NCI-H1930 (cell line): Measurements from ENCODE around the gene HEPACAM.

Source experiments
- DNase-seq, 2 experiments: peaks; one replicate each; lab custom pipeline; 2025; lab: John Stamatoyannopoulos, UW

The HEPACAM gene

DNA sequence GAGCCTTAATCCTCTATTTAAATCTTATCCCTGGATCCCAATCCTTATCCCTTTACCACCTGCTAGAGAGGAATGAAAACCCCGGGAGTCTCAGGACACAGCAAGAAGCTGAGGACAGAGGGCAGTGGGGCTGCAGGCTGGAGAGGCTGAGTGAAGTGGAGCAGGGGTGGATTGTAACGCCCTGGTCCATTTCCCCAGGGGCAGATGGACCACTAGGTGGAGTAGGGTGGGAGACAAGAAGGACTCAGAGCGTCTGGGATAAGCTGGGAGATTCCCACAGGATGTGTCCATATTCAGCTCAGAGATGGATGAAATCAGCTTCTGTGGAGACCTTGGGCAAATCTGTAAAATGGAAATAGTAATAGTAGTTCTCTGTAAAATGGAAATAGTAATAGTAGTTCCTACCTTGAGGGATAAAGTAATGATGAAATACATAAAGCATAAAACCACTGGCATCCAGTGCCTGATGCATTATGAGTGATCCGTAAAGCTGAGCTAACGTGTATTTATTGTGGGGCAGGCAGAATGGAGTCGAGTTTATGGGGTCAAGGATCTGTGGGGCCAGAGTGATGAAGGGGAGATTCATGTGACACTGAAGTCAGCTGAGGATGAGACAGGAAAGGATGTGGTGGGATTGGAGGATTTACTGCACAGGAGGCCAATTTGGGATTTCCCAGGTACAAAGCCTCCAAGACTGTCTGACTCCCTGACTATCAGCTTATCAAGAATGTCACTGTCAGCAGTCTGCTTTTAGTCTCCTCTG lies 36.3 kb downstream of the HEPACAM start:
- no peak for DNase-seq

DNA sequence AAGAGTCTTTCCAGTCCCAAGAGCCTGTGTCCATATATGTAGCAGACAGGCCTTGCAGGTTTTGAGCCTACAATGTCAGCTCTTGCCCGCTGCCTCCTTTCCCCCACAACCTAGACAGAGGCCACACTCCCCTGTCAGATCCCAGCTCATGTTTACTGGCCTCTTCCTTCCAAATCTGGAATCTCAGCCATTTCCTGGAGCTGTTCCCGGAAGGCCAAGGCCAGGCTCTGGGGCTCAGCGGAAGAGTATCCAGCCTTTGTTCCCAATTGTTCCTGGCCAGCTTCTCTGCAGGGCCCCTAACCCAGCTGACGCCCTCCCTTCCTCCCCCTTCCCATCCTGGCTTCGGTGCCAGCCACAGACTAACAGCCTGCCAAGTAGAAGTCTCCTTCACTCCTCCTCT lies 37.1 kb downstream of the HEPACAM start:
- no peak for DNase-seq

DNA sequence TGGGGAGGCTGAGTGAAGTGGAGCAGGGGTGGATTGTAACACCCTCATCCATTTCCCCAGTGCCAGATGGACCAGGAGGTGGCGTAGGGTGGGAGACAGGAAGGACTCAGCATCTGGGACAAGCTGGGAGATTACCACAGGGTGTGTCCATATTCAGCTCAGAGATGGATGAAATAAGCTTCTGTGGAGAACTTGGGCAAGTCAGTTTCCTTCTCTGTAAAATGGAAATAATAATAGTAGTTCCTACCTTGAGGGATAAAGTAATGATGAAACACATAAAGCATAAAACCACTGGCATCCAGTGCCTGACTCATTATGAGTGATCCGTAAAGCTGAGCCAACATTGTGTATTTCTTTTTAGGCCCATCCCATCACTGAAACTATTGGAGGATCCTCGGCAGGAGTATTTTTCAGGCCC lies 37.6 kb downstream of the HEPACAM start:
- no peak for DNase-seq

DNA sequence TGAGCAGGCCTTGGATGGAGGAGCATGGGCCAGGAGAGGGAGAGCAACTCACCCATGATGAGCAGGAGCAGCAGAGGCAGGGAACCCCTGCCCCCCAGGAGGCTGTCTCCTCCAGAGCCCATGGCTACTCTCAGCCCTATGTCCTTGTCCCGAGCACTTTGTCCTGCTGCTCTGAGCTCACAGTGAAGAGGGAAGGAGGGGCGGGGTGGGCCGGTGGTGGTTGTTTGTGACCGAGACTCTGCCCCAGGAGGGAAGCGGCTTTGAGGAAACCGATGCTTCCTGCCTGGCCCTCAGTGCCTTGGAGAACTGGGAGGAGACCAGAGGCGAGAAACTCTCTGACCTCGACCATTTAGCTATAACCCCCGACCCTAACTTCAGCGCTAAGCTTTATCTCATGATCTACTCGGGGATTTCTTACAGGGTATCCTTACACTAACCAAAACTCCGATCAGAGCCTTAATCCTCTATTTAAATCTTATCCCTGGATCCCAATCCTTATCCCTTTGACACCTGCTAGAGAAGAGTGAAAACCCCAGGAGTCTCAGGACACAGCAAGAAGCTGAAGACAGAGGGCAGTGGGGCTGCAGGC lies 38.1 kb downstream of the HEPACAM start, which contains the start of gene ROBO4:
TSS of gene ROBO4 (minus strand) at position 192 of the 589 bp plus-strand sequence. CDS start at position 122, 70 bp downstream.
- no peak for DNase-seq

DNA sequence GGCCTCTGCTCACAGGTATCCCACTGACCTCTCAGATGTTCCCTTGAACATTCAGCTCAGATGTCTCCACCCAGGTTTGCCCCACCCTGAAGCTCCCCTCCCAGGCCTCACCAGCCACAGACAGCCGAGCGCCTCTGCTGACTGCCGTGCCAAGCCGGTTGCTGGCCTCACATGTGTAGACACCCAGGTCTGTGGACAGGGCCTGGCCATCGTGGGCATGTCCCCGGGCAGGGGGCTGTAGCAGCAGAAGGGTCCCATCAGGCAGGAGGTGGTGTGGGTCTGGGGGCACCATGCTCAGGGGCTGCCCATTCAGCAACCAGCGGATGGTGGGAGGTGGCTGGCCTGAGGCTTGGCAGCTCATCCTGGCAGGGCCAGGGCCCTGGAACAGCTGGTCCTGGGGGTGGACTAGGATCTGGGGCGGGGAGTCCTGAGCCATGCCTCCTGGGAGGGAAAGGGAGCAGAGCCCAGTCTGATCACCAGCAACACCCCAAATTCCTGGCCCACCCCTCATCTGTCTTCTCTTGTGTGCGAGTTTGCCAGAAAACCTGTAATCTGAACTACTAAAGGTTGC lies 38.9 kb downstream of the HEPACAM start:
- DNase-seq = no peak

DNA sequence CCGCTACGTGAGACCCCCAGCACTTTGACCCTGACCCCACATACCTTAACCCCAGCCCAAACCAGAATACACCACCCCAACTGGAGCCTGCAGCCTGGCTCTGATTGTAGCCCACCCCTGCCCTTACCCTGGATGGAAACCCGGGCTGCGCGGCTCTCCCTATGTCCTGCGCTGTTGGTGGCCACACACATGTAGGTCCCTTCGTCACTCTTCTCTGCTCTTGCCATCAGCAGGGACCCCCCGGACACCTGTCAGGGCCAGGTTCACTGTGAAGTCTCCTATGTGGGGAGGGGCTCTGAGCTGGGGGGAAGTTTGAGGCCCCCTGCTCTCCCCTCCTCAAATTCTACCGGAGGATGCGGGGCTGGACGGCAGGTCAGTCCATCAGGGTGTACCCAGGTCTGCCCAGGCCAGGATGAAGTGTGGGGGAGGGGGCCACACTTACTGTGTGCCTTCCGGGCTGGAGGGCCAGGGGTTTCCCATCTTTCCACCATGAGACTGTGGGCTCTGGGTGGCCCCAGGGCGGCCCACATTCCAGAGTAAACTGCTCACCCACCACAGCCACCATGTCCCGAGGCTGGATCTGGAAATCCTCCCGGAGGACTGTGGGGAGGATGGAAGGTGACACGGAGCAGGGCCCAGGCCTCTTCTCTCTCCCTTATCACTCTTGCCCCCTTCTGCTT lies 39.6 kb downstream of the HEPACAM start:
- DNase-seq = no peak

DNA sequence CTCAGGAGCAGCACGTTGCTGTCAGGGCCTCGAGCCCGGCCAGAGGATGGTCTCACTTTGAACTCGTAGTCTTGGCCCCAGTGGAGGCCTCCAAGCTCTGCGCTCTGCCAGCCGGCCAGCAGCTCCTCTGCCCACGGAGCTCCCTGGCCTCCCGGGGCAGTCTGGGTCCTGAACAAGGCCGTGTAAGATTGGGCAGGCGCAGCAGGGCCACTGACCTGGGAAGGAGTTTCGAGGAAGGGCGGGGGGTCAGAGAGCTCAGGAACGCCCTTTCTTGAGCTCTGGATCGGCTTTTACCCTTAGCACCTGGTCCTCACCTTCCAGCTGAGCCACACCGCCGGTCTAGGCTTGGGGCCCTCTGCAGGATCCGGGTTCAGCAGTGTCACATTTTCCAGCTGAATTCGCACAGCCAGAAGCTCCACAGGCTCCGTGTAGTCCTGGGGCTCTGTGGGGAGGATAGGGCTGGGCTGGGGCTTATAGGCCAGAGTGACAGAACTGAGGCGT lies 40.3 kb downstream of the HEPACAM start:
- DNase-seq = no peak

DNA sequence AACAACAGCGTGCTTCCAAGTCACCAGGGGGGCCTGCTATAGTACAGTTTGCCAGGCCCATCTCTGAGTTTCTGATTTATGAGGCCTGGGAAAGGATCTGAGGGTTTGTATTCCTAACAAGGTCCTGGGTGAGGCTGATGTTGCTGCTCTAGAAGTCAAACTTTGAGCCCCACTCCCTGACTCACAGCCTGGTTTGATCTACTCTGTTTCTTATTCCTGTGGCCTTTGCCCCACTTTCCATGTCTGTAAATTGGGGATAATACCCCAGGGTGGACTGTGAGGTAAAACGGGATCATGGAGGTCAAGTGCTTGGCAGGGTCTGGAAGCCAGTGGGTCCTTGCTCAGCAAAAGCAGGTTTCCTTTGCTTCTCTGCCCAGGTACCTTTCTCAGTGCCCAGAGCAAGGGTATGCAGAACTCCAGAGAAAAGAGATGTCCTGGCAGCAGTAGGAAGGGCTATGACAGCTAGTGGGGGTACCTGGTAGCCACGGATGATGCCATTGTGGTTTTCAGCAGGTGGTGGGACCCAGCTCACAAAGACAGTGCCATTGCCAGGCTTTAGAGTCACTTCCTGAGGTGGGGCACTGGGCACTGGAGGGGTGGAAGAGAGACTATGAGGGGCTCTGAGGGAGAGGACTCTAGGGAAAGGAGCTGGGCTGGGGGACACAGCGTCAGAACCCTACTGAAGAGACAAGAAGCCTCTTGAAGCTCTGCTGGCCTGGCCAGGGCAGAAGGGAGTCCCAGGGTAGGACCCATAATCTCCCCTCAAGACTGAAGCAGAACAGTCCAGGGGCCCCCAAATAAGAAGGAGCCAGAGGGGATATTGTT lies 41.0 kb downstream of the HEPACAM start:
- no peak for DNase-seq

DNA sequence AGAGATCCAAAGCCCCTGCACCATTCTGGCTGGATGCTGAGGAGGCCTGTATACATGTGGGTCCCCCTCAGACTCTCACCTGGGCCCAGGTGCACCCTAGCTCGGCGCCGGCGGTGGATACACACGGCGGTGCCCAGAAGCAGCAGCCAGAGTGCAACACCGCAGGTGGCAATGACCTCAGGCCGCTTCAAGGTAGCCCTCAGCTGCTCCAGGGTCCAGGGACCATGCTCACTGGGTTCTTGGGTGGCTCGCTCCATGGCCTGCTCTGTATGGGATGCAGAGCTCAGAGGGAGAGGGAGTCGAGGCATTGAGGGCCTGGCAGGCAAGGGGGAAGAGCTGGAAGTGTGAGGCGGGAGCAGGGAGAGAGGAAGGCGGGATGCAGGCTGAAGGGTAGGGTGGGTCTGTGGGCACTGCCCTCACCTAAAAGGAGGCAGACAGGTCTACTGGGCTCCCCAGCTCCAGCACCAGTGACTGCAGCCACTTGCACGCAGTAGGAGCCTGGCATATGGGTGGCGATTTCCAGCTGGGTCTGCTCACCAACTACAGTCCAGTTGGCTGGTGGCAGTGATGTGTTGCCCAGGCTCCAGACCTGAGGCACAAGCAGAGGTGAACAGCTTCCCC lies 42.0 kb downstream of the HEPACAM start:
- no peak for DNase-seq

DNA sequence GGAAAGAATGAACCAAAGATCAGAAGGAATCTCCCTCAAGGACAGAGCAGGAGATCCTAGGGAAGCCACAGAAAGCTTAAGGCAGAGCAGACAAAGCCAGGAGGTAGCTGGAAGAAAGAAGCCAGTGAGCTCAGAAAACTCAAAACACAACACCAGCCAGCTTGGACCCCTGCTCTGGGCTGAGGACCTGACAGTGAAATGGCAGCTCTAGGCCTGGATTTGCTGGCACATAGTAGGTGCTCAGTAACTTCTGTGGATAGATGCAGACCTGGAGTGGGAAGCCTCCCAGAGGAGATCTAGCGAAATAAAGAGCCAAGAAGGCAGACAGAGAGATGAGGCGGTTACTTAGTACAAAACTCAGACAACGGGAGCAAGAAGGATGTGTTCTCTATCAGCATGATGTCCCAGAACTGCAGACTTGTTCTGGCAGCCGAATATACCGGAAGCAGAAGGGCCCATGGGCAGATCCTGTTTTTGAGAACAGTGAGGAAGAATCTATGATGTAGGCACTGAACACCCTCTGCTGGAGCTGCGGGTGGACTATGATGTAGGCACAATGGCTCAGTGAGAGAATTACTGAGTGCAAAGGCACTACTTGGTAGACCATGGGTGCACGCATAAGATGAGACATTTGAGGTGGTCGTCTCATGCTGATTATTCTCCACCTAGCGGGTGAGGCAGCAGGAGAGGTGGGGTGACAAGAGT lies 42.9 kb downstream of the HEPACAM start:
- no peak for DNase-seq

DNA sequence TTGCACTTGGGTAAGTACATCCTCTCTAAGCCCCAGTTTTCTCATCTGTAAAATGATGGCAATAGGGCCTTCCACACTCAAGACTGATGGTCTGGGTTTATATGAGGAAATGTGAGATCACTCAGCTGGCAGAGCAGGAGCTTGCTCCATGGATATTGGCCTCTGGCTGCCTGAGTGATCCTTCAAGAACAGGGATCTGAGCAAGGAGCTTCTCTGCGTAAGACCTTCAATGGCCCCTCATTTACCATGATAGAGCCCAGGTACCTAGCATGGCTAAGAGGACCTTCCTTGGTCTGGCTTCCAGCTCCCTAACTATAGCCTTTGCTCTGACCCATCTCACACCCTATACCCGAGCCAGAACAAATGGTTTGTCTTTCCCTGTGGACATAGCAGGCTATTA lies 43.7 kb downstream of the HEPACAM start:
- no peak for DNase-seq

DNA sequence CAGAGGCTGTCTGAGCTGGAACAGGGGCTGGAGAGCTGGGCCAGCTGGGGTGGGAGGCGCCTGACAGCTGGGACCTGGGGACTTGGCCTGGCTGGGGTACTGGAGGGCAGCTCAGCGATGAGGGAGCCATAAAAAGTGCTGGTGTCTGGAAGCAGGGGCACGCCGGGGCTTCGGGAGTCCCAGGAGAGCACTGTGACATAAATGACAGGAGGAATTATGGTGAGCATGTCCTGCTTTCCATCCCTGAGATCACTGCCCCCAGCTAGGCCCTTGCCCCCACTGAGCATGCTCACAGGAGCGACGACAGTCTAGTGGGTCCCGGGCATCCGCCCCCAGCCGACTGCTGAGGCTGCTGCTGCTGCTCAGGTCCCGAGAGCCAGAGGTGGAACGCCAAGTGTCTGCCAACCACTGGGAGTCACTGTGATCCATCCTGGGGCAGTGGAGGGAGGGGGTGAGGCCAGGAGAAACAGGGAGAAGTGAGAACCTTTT lies 44.4 kb downstream of the HEPACAM start:
- DNase-seq = no peak

DNA sequence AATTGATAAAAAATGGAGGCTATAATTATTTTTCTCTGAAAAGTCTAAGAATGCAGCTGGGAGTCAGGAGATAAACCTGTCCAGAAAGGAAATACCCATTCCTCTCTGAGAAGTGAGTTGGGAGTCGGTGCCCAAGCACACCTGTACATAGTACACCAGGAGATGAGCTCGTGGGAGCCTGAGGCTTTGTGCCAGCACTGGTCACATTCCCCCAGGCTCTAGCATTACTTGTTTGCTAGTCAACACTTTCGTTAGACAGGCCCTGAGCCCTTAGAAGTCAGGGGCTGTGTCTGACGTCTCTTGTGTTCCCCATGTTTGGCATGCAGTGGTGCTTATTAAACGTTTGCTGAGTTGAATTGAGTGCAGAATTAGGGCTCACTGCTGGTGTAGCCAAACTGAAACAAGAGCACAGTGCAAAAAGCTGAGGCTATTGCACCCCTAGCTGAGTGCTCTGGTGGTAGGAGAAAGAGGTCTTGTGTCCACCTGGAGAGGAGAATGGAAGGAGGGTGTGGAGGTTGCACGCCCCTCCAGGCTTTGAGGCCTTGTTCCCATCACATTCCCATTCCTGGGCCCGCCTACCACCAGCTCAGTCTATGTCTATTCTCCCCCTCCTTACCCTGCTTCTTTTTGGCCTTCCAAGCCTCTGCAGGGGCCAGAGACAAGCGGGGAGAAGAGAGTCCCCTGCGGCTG lies 45.0 kb downstream of the HEPACAM start:
- DNase-seq = no peak

DNA sequence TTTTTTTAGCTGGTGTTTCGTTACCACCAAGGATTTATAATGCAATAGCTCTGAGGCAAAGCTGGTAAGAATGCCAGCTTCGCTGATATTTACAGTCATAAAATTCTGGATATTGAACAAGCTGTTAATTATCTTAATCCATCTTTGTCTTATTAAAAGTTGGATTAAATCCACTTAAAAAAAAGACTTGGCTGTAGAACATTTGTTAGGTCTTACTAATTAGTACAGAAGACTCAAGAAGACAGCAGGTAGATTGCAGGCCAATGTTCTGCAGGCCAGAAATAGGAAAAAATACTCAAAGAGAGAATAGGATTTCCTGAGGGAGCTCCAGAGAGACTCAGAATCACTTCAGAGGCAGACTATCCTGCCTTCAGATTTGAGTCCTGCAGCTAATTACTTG lies 45.7 kb downstream of the HEPACAM start:
- no peak for DNase-seq

DNA sequence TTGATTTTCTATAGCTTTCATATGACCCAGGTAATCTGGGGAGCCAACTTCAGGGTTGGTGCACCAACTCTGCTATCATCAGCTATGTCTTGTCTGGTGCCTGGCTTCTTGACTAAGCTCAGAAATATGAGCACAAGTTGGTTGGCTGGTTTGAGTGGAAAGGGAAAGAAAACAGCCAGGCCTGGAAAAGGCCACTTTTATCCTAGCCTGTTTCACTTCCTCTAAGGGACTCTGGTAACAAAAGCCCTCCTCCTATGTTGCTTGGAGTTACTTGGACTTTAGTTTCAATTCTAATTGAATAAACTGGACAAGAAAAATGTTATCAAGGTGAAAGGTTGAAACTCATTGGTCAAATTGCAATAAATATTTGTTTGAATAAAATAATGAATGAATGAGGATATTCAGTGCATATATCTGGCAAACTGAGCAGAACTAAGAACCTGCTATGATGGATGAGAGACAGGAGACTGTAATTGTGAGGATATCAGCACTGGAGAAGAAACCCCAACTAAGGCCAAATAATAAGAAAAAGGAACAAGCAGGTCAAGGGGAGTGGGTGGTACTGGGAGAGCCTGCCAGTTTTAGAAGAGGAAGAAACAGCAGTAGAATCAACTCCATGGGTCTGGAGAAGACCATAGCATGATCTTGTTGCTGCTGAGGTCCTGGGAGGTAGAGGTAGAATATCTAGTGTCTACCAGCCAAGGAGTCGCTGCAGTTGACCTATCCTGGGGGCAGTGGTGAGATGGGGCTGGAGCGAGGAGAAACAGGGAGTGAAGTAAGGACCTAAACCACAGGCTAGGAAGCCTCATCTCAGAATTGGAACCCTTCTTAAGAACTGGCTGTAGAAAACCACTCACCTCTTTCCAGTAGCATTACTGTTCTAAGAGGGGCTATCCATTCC lies 46.4 kb downstream of the HEPACAM start:
- DNase-seq = no peak

DNA sequence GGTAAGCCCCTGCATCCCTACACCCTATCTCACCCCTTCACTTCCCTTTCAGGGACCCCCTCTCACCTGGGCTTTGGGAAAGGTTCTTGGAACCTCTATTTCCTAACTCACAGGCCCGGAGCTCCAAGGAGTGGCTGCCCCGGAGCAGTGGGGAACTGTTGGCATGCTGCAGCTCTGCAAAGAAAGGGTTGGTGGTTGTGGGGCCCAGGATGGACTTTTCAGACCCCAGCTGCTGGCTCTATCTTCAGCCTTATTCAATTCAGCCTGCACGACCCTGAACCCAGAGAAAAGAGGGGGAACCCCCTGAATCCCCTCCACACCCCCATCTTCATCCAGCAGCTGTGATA lies 48.2 kb downstream of the HEPACAM start:
- DNase-seq = no peak

DNA sequence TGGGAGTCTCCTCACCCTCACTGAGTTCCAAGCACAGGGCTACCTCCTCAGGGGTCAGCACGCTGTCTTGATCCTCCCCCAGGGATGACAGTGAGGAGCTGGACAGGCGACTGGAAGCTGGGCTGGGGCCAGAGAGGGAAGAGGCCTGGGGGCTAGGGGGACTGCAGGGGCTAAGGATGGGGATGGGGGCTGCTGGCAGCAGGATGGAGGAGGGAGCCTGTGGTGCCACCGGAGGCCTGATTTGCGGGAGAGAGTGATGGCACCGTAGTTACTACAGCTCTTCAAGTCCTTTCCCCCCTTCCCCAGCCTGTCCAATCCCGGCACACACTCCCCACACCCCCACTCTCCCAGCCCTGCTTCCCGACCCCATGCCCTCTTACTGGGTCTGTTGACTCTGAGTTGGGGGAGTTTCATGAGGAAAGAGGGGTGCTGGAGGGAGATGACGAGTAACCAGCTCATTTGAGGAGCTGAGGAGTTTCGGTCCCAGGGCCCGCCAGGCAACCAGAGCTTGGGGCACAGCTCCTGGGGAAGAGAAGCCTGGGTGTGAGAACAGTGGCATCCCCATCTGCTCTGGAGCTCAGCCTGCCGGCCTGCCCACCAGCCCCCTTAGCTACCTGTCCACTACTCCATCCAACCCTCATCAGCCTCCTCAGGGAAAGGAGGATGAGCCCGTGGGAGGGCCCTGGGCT lies 48.7 kb downstream of the HEPACAM start:
- DNase-seq = no peak

DNA sequence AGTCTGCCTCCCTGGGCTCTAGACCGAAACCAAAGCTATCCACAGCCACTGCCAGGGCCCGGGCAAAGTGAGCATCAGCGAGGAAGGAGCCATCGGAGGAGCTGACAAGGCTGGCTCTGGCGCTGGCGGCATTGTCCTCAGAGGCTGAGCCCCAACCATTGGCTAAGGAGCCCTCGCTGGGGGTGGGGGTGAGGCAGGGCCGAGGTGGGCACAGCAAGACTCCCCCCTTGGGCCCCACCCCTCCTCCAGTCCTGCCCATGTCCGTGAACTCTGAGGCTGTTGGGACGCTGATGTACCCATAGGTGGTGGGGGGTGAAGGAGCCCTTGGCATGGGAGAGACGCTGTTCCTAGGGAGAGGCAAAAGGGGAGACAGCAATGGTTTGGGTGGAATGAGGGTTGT lies 49.4 kb downstream of the HEPACAM start:
- no peak for DNase-seq
